Smooth muscle cell (in vitro differentiated cells): ENCODE results near the gene EML1. TPM values are rescaled to one million over a fixed set of nuclear protein-coding genes. Genes with fewer than 3 reads are reported as not detected.

Experiments used
- DNase-seq: peaks from one replicate; lab custom pipeline; 2025; ENCODE audit not compliant: unreplicated experiment; lab: John Stamatoyannopoulos, UW
- H2AFZ ChIP-seq: fragments of 200-600 bp; sonication (generic); 2 replicates; pipeline ENCODE4 v1.6.0; 2016; ENCODE audit warnings: antibody characterized with exemption, low read depth, mild to moderate bottlenecking
- H3F3A ChIP-seq: fragments of 200-600 bp; sonication (generic); 2 replicates; pipeline ENCODE4 v1.6.0; 2017; ENCODE audit warnings: antibody characterized with exemption, low read depth
- H3K27ac ChIP-seq: fragments of 200-600 bp; sonication (generic); 2 replicates; pipeline ENCODE4 v1.5.1; 2016; ENCODE audit warnings: low read depth, mild to moderate bottlenecking
- H3K27me3 ChIP-seq: fragments of 200-600 bp; sonication (generic); 2 replicates; pipeline ENCODE4 v1.6.1; 2016; ENCODE audit warnings: low read depth, mild to moderate bottlenecking
- H3K36me3 ChIP-seq: fragments of 200-600 bp; sonication (generic); 2 replicates; pipeline ENCODE4 v1.5.1; 2016; ENCODE audit warnings: low read depth
- H3K4me1 ChIP-seq: fragments of 200-600 bp; sonication (generic); 2 replicates; pipeline ENCODE4 v1.5.1; 2016; ENCODE audit warnings: low read depth
- H3K4me2 ChIP-seq: fragments of 200-600 bp; sonication (generic); 2 replicates; pipeline ENCODE4 v1.6.0; 2016; ENCODE audit warnings: mild to moderate bottlenecking
- H3K4me3 ChIP-seq: fragments of 200-600 bp; sonication (generic); 2 replicates; pipeline ENCODE4 v1.5.1; 2016; ENCODE audit warnings: mild to moderate bottlenecking
- H3K79me2 ChIP-seq: fragments of 200-600 bp; sonication (generic); 2 replicates; pipeline ENCODE4 v1.6.0; 2016; ENCODE audit warnings: low read depth, mild to moderate bottlenecking
- H3K9ac ChIP-seq: fragments of 200-600 bp; sonication (generic); 2 replicates; pipeline ENCODE4 v1.6.0; 2016; ENCODE audit warnings: low read depth
- H3K9me3 ChIP-seq: fragments of 200-600 bp; sonication (generic); replicated peaks from 2 replicates; pipeline ENCODE4 v1.5.1; 2016; ENCODE audit warnings: low read depth
- H4K20me1 ChIP-seq: fragments of 200-600 bp; sonication (generic); 2 replicates; pipeline ENCODE4 v1.6.0; 2016; ENCODE audit warnings: low read depth
- CTCF ChIP-seq: fragments of 200-600 bp; sonication (generic); IDR thresholded peaks from 2 replicates; pipeline ENCODE4 v1.5.1; 2017; ENCODE audit warnings: borderline replicate concordance, mild to moderate bottlenecking, antibody characterized with exemption; ENCODE audit not compliant: insufficient read depth, poor library complexity, severe bottlenecking
- WGBS: methylation state at CpG from one replicate; pipeline ENCODE4 v1.1.7; 2016; ENCODE audit warnings: low lambda C conversion rate; 5-methylcytosine and 5-hydroxymethylcytosine counted together
- polyA plus RNA-seq: library from polyadenylated mRNA; unstranded; fragments of >200 nt; fragmentation: Nextera tagmentation; extraction: Ambion mirVana; gene quantifications from 2 replicates; pipeline ENCODE4 v1.2.1, GENCODE V29; 2016
- total RNA-seq: library from RNA; depleted of rRNA; stranded (reverse); fragments of >200 nt; gene quantifications from 2 replicates; pipeline ENCODE4 v1.2.3, GENCODE V29; 2014

The EML1 gene
- total and polyA plus RNA-seq, 2 experiments from 2014 or later, result 13.0 to 31.2 TPM

GRCh38 chr14:99916091-99916383, 122.8 kb downstream of the EML1 start:
- TF ChIP-seq CTCF, result no peak
- Histone ChIP-seq H3K79me2 (no peaks in the 10 kb centered on the region), H3F3A (peaks cover 8% of the 10 kb centered on the region), H2AFZ (no peak overlapping the region), H3K4me2 (no peak overlapping the region), H3K27me3 (no peaks in the 10 kb centered on the region), H3K4me3 (no peak overlapping the region), H3K4me1 (peaks cover 4% of the 10 kb centered on the region), H3K36me3 (peaks cover 7% of the 10 kb centered on the region), H3K9me3 (no peaks in the 10 kb centered on the region), H3K9ac (no peak overlapping the region), H3K27ac (no peak overlapping the region), H4K20me1 (no peaks in the 10 kb centered on the region)
- DNase-seq, result no peak
- 88% methylated on average over 2 of the region's 2 CpGs for whole genome bisulfite sequencing

DNA sequence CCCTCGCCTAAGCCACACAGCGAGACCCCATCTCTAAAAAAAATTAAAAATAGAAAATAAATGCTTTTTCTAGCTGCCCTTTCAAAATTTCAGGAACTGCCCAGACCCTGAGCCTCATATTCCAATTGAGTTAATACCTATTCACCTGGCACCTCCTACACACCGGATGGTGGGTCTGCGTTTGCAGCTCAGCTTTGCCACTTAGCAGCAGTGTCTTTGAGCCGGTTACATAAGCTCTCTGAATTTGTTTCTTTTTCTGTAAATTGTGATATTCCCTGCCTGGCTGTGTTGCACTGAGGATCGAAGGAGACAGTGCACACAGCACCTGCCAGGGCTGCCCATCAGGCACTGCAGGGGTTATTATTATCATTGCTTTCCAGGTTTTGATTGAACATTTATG, 125.6 kb downstream of the EML1 start:
- no peak overlapping the region for H3K9ac ChIP-seq
- no peak overlapping the region for H3K27ac ChIP-seq
- peaks cover 7% of the 10 kb centered on the region for H3K36me3 ChIP-seq
- H3K4me2 ChIP-seq, result no peak overlapping the region
- no peaks in the 10 kb centered on the region for H3K9me3 ChIP-seq
- no peaks in the 10 kb centered on the region for H3K4me1 ChIP-seq
- no peaks in the 10 kb centered on the region for H3F3A ChIP-seq
- H3K79me2 ChIP-seq, result no peaks in the 10 kb centered on the region
- no peak for DNase-seq
- no peaks in the 10 kb centered on the region for H3K27me3 ChIP-seq
- no peaks in the 10 kb centered on the region for H4K20me1 ChIP-seq
- H3K4me3 ChIP-seq, result no peak overlapping the region
- H2AFZ ChIP-seq, result no peak overlapping the region
- WGBS, result 98% methylated on average over 6 of the region's 6 CpGs
- TF ChIP-seq CTCF, result no peak

DNA sequence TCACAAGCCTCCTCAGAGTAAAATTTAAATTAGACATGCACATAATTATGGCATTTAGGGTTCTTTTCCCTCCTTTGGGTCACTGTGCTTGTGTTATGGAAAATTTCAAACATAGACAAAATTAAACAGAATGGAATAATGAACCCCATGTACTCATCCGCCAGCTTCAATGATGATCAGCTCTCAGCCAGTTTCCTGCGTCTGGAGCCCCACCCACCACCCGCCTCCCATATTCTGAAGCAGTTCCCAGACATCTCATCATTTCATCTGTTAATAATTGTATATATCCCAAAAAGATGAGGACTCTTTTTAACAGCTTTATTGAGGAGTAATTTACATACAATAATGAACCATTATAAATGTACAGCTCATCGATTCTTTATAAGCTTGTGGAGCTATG, 128.2 kb downstream of the EML1 start:
- 99% methylated on average over 4 of the region's 4 CpGs for WGBS

More for the DNA sequence above, 128.2 kb downstream of the EML1 start:
- no peaks in the 10 kb centered on the region for H3K36me3 ChIP-seq
- no peaks in the 10 kb centered on the region for H3K4me1 ChIP-seq
- TF ChIP-seq CTCF, result no peak
- H3K9me3 ChIP-seq, result no peaks in the 10 kb centered on the region
- H2AFZ ChIP-seq, result no peak overlapping the region
- no peaks in the 10 kb centered on the region for H3F3A ChIP-seq
- H3K4me2 ChIP-seq, result no peak overlapping the region
- H4K20me1 ChIP-seq, result no peaks in the 10 kb centered on the region
- no peak overlapping the region for H3K9ac ChIP-seq
- no peak for DNase-seq
- no peak overlapping the region for H3K27ac ChIP-seq
- no peak overlapping the region for H3K4me3 ChIP-seq
- H3K79me2 ChIP-seq, result no peaks in the 10 kb centered on the region
- H3K27me3 ChIP-seq, result no peaks in the 10 kb centered on the region
